ENCODE data around the gene IKZF3.
A peak's percentile ranks its signal among the peaks of the same experiment; 100 is the strongest.

IKZF3 gene

DNA sequence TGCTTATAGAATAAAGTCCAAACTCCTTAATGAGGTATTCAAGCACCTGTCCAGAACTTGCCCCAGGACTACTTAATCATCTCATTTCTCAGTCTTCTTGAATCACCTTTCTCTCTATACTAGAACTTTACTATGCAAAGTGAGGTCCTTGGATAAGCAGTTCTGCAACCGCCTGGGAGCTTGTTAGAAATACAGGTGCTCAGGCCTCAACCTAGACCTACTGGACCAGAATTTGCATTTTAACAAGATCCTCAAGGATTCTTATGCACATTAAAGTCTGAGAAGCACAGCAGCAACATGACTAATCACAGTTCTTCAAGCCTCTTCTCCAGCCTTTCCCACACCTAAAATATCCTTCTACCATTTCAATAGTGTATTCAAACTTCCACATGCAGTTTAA is 64.7 kb downstream of the IKZF3 start:
- no peak for TF ChIP-seq CTCF (conservative IDR thresholded peaks at IDR 0.05)
- H3K27ac ChIP-seq: no peak overlapping the region

DNA sequence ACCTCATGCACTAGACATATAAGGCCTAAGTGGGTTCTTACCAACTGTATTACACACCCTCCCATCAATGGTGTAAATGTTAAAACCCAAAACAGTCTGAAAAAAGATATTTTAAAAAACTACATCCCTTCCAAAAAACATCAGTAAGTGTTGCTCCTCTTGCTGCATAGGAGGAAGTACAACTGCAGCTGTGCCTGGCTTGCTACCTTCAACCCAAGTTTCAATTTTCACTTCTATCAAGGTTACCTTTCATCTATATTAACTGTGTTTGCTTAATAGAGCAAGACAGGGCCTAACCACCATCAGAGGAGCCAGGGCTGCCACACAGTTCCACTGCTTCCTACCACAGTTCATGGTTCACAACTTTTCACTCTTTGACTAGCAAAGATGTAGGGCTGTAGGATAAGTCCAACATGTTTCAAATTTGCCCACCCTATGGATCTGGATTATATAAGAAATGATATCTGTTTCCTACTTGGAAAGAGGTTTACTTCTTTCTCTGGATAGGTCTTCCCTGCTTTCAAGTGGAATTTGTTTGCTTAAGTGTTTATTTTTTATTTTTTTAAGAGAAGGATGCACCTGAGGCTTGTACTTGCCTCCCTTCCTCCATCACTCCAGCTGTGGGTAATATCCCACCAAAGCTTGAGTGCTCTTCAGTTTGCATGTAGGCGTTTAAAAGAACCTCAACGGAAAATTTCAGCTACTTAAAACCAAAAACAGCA is 69.7 kb downstream of the IKZF3 start:
- no peak overlapping the region for H3K27ac ChIP-seq
- no peak for TF ChIP-seq CTCF (conservative IDR thresholded peaks at IDR 0.05)

DNA sequence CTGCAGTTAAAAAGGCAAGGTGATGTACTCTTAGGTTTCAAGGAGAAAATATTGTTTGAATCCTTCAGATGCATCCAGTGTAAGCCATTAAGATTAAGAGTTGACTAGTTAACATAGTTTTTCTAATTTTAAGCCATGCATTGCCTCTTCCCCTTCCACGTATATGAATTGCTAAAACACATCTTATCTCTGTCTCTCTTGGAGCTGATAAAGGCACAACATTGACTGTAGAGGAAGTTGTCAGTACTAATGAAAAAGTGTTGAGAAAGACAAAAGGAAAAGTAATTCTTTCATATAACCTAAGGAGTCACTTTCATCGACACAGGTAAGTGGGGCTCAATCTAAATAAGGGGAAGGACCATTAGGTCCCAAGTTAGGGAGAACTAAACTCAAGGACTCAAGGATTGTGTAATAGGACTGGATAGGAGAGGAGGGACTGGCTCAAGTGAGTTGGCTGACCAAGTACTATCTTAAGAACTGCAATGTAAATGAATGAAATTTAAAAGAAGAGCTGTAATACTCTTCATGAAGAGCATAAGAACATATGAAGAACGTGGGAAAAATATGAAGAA is 70.7 kb downstream of the IKZF3 start:
- no peak overlapping the region for H3K27ac ChIP-seq
- no peak for TF ChIP-seq CTCF (conservative IDR thresholded peaks at IDR 0.05)

DNA sequence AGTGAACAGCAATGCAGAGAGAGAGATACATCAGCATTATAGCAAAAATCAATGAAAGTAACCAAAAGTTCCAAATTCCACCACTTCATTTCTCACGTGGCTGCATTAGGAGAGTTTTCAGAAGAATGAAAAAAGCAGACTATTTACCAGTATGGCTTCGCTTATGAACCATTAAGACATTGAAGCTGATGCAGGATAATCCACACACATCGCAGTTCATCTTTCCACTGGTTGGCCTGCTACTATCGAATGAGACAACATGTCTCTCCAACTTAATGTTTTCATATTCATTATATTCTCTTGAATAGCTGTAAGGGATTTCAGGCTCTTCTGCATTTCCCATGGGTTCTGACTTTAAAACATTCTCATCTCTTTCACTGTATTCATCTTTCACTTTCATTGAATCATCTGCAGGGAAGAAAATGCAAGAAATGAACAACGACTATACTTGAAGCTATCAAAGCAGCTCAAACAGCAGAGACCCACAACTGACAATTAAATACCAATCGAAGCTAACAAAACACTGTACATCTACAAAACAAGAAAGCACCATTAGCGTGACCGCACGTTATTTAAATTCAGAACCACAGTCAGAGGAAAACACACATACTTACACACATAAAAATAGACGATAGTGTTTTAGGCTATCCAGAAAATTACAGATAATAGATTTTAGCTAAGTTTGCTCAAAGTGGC is 71.4 kb downstream of the IKZF3 start:
- H3K27ac ChIP-seq: no peak overlapping the region
- no peak for TF ChIP-seq CTCF (conservative IDR thresholded peaks at IDR 0.05)

GRCh38 chr17:39791111-39791992 is 72.8 kb downstream of the IKZF3 start:
- TF ChIP-seq CTCF (conservative IDR thresholded peaks at IDR 0.05): no peak
- H3K27ac ChIP-seq: no peak overlapping the region

GRCh38 chr17:39787743-39788484 is 76.2 kb downstream of the IKZF3 start:
- TF ChIP-seq CTCF (conservative IDR thresholded peaks at IDR 0.05): no peak
- peak overlapping the region; percentile 42; the same call in 1 of the 2 replicates for H3K27ac ChIP-seq

Measured in VCaP (cell line).